ENCODE measurements around the gene SNRNP40. TPM values are rescaled to one million over a fixed set of nuclear protein-coding genes. Genes with fewer than 3 reads are reported as not detected.

The SNRNP40 gene
- total and polyA plus RNA-seq, 8 donors = 8.7 to 20.5 (median 15.5) TPM

DNA sequence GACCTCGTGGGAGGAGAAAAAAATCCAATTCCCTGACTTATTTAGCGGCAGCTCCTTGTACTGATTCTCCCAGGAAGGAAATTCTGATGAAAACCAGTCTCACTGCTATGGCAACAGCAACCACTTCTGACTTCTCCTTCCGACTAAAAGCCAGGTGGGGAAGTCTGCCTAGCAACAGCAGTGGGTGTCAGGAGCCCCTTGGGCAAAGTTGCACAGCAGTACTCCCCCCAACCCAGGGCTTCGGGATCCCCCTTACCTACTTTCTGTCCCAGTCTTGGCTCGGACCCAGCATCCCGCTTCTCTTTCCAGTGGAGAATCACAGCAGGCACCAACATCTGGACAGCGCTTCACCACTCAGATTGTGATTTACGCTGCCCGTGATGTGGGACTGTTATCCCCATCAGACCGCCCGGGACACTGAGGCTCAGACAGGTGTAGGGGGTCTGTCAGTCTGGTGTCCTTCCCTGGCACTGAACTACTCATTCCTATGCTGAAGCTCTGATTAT is 81.5 kb downstream of the SNRNP40 start:
- FAIRE-seq = no peak
- H3K9me3 ChIP-seq = no peaks in the 10 kb centered on the region
- no peak overlapping the region for H3K27ac ChIP-seq
- no peak overlapping the region for H3K4me3 ChIP-seq
- H3K4me1 ChIP-seq = no peaks in the 10 kb centered on the region
- WGBS, 2 donors = 69 to 74% methylated on average over 11 of the region's 11 CpGs
- DNase-seq = no peak
- intact Hi-C loops (cut with DNase I) = no loop called here
- no peaks in the 10 kb centered on the region for H3K27me3 ChIP-seq
- no peaks in the 10 kb centered on the region for H3K36me3 ChIP-seq
- TF ChIP-seq, protein P1, sequence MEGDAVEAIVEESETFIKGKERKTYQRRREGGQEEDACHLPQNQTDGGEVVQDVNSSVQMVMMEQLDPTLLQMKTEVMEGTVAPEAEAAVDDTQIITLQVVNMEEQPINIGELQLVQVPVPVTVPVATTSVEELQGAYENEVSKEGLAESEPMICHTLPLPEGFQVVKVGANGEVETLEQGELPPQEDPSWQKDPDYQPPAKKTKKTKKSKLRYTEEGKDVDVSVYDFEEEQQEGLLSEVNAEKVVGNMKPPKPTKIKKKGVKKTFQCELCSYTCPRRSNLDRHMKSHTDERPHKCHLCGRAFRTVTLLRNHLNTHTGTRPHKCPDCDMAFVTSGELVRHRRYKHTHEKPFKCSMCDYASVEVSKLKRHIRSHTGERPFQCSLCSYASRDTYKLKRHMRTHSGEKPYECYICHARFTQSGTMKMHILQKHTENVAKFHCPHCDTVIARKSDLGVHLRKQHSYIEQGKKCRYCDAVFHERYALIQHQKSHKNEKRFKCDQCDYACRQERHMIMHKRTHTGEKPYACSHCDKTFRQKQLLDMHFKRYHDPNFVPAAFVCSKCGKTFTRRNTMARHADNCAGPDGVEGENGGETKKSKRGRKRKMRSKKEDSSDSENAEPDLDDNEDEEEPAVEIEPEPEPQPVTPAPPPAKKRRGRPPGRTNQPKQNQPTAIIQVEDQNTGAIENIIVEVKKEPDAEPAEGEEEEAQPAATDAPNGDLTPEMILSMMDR (IDR thresholded peaks at IDR 0.05) = no peak
- no peak for ATAC-seq

DNA sequence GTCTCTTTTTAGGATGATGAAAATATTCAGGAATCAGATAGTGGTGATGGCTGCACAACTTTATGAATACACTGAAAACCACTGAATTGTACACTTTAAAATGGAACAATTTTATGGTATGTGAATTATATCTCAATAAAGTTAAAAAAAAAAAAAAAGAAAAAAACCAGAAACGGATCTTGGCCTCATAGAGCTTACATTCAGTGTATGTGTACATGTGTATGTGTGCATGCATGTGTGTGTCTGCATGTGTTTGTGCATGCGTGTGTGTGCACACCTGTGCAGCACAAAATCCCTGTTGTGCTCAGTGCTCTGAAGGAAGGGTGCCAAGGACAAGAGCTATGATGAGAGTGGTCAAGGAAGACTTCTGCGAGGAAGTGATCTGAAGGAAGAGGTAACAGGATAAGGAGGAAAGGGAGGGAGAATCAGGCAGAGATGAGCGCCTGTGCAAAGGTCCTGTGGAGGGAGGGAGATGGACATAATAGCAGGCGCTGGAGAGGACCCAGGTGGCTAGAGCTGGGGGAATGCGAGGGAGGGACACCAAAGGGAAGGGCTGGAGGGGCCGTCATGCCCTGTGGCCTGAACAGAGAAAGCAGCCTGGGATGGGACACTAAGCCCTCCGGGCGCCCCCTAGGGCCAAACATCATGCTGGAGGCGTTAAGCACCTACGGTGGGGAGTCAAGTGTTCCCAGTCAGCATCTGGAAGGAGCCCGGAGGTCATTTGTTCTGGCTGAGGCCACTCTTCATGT is 82.1 kb downstream of the SNRNP40 start:
- Histone ChIP-seq H3K4me3 (no peak overlapping the region), H3K4me1 (no peaks in the 10 kb centered on the region), H3K9me3 (no peaks in the 10 kb centered on the region), H3K27ac (no peak overlapping the region), H3K27me3 (no peaks in the 10 kb centered on the region), H3K36me3 (no peaks in the 10 kb centered on the region)
- FAIRE-seq (no peak), DNase-seq (no peak), ATAC-seq (no peak)
- WGBS, 2 donors = 53 to 61% methylated on average over 12 of the region's 12 CpGs
- TF ChIP-seq, protein P1 (IDR thresholded peaks at IDR 0.05) = no peak
- intact Hi-C loops (cut with DNase I) = no loop called here

Other genes starting within 250 kb of the SNRNP40 start
- 10 to 100 TPM; 35.5 to 75.8 (median 46.4) TPM for gene PUM1, start 231.1 kb downstream of the SNRNP40 start, total RNA-seq
- 10 to 100 TPM; 16.9 to 21.1 TPM for gene PUM1, start 231.1 kb downstream of the SNRNP40 start, polyA plus RNA-seq
- gene NKAIN1, start 56.9 kb downstream of the SNRNP40 start, total RNA-seq = under 1 TPM in 4 of 6 donors, not detected in 2; 0.12 to 0.23 (median 0.15) TPM
- under 1 TPM; 0.27 to 0.73 TPM for gene NKAIN1, start 56.9 kb downstream of the SNRNP40 start, polyA plus RNA-seq
- 10 to 100 TPM in 1 of 6 donors, 1 to 10 TPM in 5; 5.6 to 11.4 (median 8.2) TPM for gene ZCCHC17, start 244 bp upstream of the SNRNP40 start, total RNA-seq
- gene ZCCHC17, start 244 bp upstream of the SNRNP40 start, polyA plus RNA-seq = 10 to 100 TPM; 11.1 to 20.3 TPM
- 1 to 10 TPM in 3 of 6 donors, under 1 TPM in 1, not detected in 2; 0.72 to 3.6 (median 1.7) TPM for gene FABP3, start 76.3 kb upstream of the SNRNP40 start, total RNA-seq
- gene FABP3, start 76.3 kb upstream of the SNRNP40 start, polyA plus RNA-seq = 1 to 10 TPM; 4.6 to 5.4 TPM
- 10 to 100 TPM in 5 of 6 donors, 1 to 10 TPM in 1; 8.8 to 38.9 (median 15.4) TPM for gene SERINC2, start 116.4 kb upstream of the SNRNP40 start, total RNA-seq
- gene SERINC2, start 116.4 kb upstream of the SNRNP40 start, polyA plus RNA-seq = 10 to 100 TPM; 29.9 to 36.4 TPM

Data from pancreas (tissue), 10 donors.